ENCODE data around the gene OTUB1. TPM values are rescaled to one million over a fixed set of nuclear protein-coding genes. Genes with fewer than 3 reads are reported as not detected.

OTUB1 gene
- total and polyA plus RNA-seq, 9 of the 15 experiments (the other 6 are each of a cell fraction or from before 2014, with no cell fraction given): 29.5 to 134 (median 66.1) TPM

DNA sequence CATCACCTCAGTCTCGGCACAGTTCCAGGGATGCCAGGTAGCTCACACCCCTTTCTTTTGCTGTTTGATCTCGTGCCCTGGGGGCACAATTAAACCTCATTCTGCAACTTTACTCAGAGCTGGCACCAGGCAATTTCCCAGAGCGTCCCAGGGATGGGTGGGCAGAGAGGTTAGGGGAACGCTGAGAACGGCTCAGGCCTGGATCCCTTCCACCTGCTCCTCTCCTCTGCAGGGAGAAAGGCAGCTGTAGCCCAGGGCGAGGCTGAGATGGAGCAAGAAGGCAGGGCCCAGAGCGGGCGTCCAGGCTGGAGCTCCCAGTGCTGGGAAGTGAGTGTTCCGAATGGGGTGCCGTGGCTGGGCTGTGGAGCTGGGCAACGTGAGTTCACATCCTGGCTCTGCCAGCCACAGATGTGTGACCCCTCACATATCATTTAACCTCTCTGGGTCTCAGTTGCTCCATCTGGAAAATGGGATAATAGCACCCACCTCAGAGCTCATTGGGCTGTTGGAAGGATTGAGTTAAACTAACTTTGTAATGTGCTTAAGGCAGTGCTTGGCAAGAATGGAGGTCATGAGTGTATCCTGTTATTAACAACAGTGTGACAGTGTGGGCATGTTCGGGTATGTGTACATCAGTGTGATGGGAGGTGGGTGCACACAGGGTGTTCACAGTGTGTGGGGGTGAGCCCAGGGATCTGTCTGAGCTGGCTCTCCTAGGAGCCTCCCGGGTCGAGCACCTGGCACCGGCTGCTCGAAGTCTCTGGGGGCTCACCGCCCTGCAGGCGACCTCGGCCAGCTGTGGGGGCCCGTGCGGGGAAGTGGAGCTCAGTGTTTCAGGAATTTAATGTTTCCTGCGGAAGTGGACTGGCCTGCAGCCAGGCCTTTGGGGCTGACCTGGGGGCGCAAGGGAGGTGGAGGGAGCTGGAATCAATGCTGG is 15.5 kb downstream of the OTUB1 start (continued):
- TF ChIP-seq ZNF707 (CRISPR knock-in tag; conservative IDR thresholded peaks at IDR 0.05) (no peak), MTA3 (IDR thresholded peaks at IDR 0.05; ENCODE audit: borderline replicate concordance) (no peak), ZNF165 (CRISPR knock-in tag; IDR thresholded peaks at IDR 0.05; ENCODE audit: borderline replicate concordance) (no peak), HDAC2 (IDR thresholded peaks at IDR 0.05) (peak; percentile 60; the same call in 1 of the 2 replicates), SP1 (CRISPR knock-in tag; IDR thresholded peaks at IDR 0.05) (no peak), DDX20 (tag; IDR thresholded peaks at IDR 0.05; ENCODE audit: low read depth) (no peak), JUN (IDR thresholded peaks at IDR 0.05; ENCODE audit: borderline replicate concordance, low read depth, low read length) (no peak), JUN (CRISPR knock-in tag; IDR thresholded peaks at IDR 0.05; ENCODE audit: borderline replicate concordance) (no peak), ZNF431 (CRISPR knock-in tag; IDR thresholded peaks at IDR 0.05) (no peak), KLF10 (CRISPR knock-in tag; IDR thresholded peaks at IDR 0.05) (no peak), IRF2 (CRISPR knock-in tag; IDR thresholded peaks at IDR 0.05) (no peak), NFRKB (IDR thresholded peaks at IDR 0.05; ENCODE audit: low read depth) (no peak), GABPA (tag; conservative IDR thresholded peaks at IDR 0.05; ENCODE audit: low read depth) (no peak), KDM1A (IDR thresholded peaks at IDR 0.05) (peak; percentile 34 to 73; a peak in 2 of 4 replicates), ARNT (IDR thresholded peaks at IDR 0.05) (no peak)
- TF ChIP-seq, protein P1, sequence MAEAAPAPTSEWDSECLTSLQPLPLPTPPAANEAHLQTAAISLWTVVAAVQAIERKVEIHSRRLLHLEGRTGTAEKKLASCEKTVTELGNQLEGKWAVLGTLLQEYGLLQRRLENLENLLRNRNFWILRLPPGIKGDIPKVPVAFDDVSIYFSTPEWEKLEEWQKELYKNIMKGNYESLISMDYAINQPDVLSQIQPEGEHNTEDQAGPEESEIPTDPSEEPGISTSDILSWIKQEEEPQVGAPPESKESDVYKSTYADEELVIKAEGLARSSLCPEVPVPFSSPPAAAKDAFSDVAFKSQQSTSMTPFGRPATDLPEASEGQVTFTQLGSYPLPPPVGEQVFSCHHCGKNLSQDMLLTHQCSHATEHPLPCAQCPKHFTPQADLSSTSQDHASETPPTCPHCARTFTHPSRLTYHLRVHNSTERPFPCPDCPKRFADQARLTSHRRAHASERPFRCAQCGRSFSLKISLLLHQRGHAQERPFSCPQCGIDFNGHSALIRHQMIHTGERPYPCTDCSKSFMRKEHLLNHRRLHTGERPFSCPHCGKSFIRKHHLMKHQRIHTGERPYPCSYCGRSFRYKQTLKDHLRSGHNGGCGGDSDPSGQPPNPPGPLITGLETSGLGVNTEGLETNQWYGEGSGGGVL (CRISPR knock-in tag; IDR thresholded peaks at IDR 0.05): no peak
- TF ChIP-seq, protein P2, sequence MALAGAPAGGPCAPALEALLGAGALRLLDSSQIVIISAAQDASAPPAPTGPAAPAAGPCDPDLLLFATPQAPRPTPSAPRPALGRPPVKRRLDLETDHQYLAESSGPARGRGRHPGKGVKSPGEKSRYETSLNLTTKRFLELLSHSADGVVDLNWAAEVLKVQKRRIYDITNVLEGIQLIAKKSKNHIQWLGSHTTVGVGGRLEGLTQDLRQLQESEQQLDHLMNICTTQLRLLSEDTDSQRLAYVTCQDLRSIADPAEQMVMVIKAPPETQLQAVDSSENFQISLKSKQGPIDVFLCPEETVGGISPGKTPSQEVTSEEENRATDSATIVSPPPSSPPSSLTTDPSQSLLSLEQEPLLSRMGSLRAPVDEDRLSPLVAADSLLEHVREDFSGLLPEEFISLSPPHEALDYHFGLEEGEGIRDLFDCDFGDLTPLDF (CRISPR knock-in tag; IDR thresholded peaks at IDR 0.05): no peak
- TF ChIP-seq, protein P3, sequence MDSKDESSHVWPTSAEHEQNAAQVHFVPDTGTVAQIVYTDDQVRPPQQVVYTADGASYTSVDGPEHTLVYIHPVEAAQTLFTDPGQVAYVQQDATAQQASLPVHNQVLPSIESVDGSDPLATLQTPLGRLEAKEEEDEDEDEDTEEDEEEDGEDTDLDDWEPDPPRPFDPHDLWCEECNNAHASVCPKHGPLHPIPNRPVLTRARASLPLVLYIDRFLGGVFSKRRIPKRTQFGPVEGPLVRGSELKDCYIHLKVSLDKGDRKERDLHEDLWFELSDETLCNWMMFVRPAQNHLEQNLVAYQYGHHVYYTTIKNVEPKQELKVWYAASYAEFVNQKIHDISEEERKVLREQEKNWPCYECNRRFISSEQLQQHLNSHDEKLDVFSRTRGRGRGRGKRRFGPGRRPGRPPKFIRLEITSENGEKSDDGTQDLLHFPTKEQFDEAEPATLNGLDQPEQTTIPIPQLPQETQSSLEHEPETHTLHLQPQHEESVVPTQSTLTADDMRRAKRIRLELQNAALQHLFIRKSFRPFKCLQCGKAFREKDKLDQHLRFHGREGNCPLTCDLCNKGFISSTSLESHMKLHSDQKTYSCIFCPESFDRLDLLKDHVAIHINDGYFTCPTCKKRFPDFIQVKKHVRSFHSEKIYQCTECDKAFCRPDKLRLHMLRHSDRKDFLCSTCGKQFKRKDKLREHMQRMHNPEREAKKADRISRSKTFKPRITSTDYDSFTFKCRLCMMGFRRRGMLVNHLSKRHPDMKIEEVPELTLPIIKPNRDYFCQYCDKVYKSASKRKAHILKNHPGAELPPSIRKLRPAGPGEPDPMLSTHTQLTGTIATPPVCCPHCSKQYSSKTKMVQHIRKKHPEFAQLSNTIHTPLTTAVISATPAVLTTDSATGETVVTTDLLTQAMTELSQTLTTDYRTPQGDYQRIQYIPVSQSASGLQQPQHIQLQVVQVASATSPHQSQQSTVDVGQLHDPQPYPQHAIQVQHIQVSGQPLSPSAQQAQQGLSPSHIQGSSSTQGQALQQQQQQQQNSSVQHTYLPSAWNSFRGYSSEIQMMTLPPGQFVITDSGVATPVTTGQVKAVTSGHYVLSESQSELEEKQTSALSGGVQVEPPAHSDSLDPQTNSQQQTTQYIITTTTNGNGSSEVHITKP (IDR thresholded peaks at IDR 0.05; ENCODE audit: partially characterized antibody): no peak

Data from K562 (cell line).